Left lobe of liver (tissue), 2 donors: ENCODE measurements around the gene FZD10. TPM values are rescaled to one million over a fixed set of nuclear protein-coding genes. Genes with fewer than 3 reads are reported as not detected.

Experiments
- ATAC-seq: fragments of 200-7000 bp; cut with Tn5 transposase; one replicate; pipeline ENCODE4 v1.9.1; 2020; ENCODE audit warnings: mild to moderate bottlenecking, moderate library complexity
- DNase-seq: peaks from one replicate; pipeline ENCODE4 v3.0.0-alpha.2; 2020; ENCODE audit warnings: low spot score
- total RNA-seq: library from RNA; stranded (reverse); gene quantifications from one replicate; pipeline ENCODE4 v1.2.1, GENCODE V29; 2021
- donor health status: DM: no; HTN: no; CAD: no; lungs with moderate emphysema.
- donor health status: DM: no; HTN: yes; CAD: no.

Gene FZD10
- total RNA-seq, 1 donor from 2014 or later = not detected

- DNase-seq (no peak), ATAC-seq (no peak)
Observed at GRCh38 chr12:130131801-130132200, 30.5 kb upstream of the FZD10 start.

- ATAC-seq = no peak
- DNase-seq = no peak
Observed at GRCh38 chr12:130132831-130133511, 29.3 kb upstream of the FZD10 start.

GRCh38 chr12:130133851-130134562, 28.3 kb upstream of the FZD10 start:
- no peak for DNase-seq
- ATAC-seq = no peak

GRCh38 chr12:130134563-130134915, 27.7 kb upstream of the FZD10 start:
- no peak for DNase-seq
- ATAC-seq = no peak

GRCh38 chr12:130136509-130137039, 25.7 kb upstream of the FZD10 start:
- ATAC-seq (no peak), DNase-seq (no peak)

GRCh38 chr12:130137040-130138018, 24.9 kb upstream of the FZD10 start:
- DNase-seq (no peak), ATAC-seq (no peak)

GRCh38 chr12:130138478-130138877, 23.8 kb upstream of the FZD10 start:
- ATAC-seq = no peak
- no peak for DNase-seq

- ATAC-seq = no peak
- DNase-seq = no peak
Observed at GRCh38 chr12:130139567-130140421, 22.5 kb upstream of the FZD10 start.

- DNase-seq (no peak), ATAC-seq (no peak)
Observed at GRCh38 chr12:130141105-130141504, 21.2 kb upstream of the FZD10 start.

GRCh38 chr12:130141901-130142683, 20.2 kb upstream of the FZD10 start:
- ATAC-seq = no peak
- no peak for DNase-seq

GRCh38 chr12:130142736-130143135, 19.5 kb upstream of the FZD10 start:
- ATAC-seq = no peak

GRCh38 chr12:130143136-130143535, 19.1 kb upstream of the FZD10 start:
- DNase-seq (no peak), ATAC-seq (no peak)

More at GRCh38 chr12:130142736-130143135, 19.5 kb upstream of the FZD10 start:
- no peak for DNase-seq

- no peak for ATAC-seq
Observed at GRCh38 chr12:130144256-130144655, 18.0 kb upstream of the FZD10 start.

GRCh38 chr12:130145731-130146130, 16.5 kb upstream of the FZD10 start:
- no peak for DNase-seq
- no peak for ATAC-seq

More at GRCh38 chr12:130144256-130144655, 18.0 kb upstream of the FZD10 start:
- DNase-seq = no peak

- DNase-seq (no peak), ATAC-seq (no peak)
Observed at GRCh38 chr12:130146176-130146931, 15.9 kb upstream of the FZD10 start.

- DNase-seq = no peak
- no peak for ATAC-seq
Observed at GRCh38 chr12:130147875-130148596, 14.2 kb upstream of the FZD10 start.

GRCh38 chr12:130151846-130152245, 10.4 kb upstream of the FZD10 start:
- ATAC-seq (no peak), DNase-seq (no peak)

GRCh38 chr12:130152386-130152785, 9.9 kb upstream of the FZD10 start:
- ATAC-seq (no peak), DNase-seq (no peak)
